Ishikawa (cell line): ENCODE data around the gene MARK3.

Source experiments
- CEBPB ChIP-seq: IDR thresholded peaks from 2 replicates; pipeline ENCODE4 v1.6.1; 2012
- CREB1 ChIP-seq: IDR thresholded peaks from 2 replicates; pipeline ENCODE4 v1.6.1; 2012; ENCODE audit warnings: low read depth
- EGR1 ChIP-seq: IDR thresholded peaks from 2 replicates; pipeline ENCODE4 v1.6.1; 2012
- EP300 ChIP-seq: IDR thresholded peaks from 2 replicates; pipeline ENCODE4 v1.6.1; 2012; ENCODE audit warnings: borderline replicate concordance
- FOXM1 ChIP-seq: IDR thresholded peaks from 2 replicates; pipeline ENCODE4 v1.6.1; 2012; ENCODE audit warnings: low read depth, borderline replicate concordance
- MAX ChIP-seq: IDR thresholded peaks from 2 replicates; pipeline ENCODE4 v1.6.1; 2012
- NFIC ChIP-seq: IDR thresholded peaks from 2 replicates; pipeline ENCODE4 v1.6.1; 2012
- RAD21 ChIP-seq: IDR thresholded peaks from 2 replicates; pipeline ENCODE4 v1.6.1; 2012; ENCODE audit warnings: low read depth
- REST ChIP-seq: IDR thresholded peaks from 2 replicates; pipeline ENCODE4 v1.6.1; 2012; ENCODE audit warnings: low read depth, mild to moderate bottlenecking
- TAF1 ChIP-seq: IDR thresholded peaks from 2 replicates; pipeline ENCODE4 v1.6.1; 2012; ENCODE audit warnings: low read depth, mild to moderate bottlenecking
- TCF12 ChIP-seq: IDR thresholded peaks from 2 replicates; pipeline ENCODE4 v1.6.1; 2012; ENCODE audit warnings: low read depth
- TEAD4 ChIP-seq: IDR thresholded peaks from 2 replicates; pipeline ENCODE4 v1.6.1; 2012
- USF1 ChIP-seq: IDR thresholded peaks from 2 replicates; pipeline ENCODE4 v1.6.1; 2012
- YY1 ChIP-seq: IDR thresholded peaks from 2 replicates; pipeline ENCODE4 v1.6.1; 2012; ENCODE audit warnings: low read depth
- ZBTB7A ChIP-seq: IDR thresholded peaks from 2 replicates; pipeline ENCODE4 v1.6.1; 2012; ENCODE audit warnings: low read depth

The MARK3 gene

GRCh38 chr14:103552011-103552845 lies 167.0 kb downstream of the MARK3 start:
- TF ChIP-seq FOXM1, result no peak
- TF ChIP-seq TCF12, result no peak; the same call in none of the 2 replicates
- TF ChIP-seq NFIC, result peak; percentile 26; the same call in 1 of the 2 replicates
- TF ChIP-seq TEAD4, result peak; percentile 73
- no peak for TF ChIP-seq EP300
- no peak for TF ChIP-seq MAX

GRCh38 chr14:103552846-103553210 lies 167.6 kb downstream of the MARK3 start:
- TF ChIP-seq MAX, result no peak
- TF ChIP-seq EP300, result no peak
- no peak for TF ChIP-seq RAD21
- no peak for TF ChIP-seq EGR1
- no peak for TF ChIP-seq NFIC
- no peak for TF ChIP-seq TCF12
- TF ChIP-seq ZBTB7A, result no peak
- no peak for TF ChIP-seq TEAD4
- TF ChIP-seq YY1, result no peak
- TF ChIP-seq CREB1, result no peak
- TF ChIP-seq USF1, result no peak
- no peak for TF ChIP-seq CEBPB
- TF ChIP-seq REST, result no peak
- no peak for TF ChIP-seq FOXM1
- no peak for TF ChIP-seq TAF1
